GM18870 (cell line): ENCODE measurements around the gene GFRA1.

Source experiments
- ATAC-seq: cut with Tn5 transposase; IDR thresholded peaks from one replicate; pipeline ENCODE4 v1.9.1; 2021; ENCODE audit warnings: moderate library complexity; ENCODE audit not compliant: unreplicated experiment

Gene GFRA1

DNA sequence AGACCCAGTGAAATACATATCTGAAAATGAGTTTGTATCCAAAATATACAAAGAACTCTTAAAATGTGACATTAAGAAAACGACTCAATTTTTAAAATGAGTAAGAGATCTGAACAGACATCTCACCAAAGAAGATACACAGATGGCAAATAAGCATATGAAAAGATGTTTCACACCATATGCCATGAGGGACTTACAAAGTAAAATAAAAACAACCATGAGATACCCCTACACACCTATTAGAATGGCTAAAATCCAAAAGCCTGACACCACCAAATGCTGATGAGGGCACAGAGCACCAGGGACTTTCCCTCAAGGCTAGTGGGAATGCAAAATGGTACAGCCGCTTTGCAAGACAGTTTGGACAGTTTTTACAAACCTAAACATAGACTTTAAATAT is 27.9 kb downstream of the GFRA1 start:
- ATAC-seq, result no peak

DNA sequence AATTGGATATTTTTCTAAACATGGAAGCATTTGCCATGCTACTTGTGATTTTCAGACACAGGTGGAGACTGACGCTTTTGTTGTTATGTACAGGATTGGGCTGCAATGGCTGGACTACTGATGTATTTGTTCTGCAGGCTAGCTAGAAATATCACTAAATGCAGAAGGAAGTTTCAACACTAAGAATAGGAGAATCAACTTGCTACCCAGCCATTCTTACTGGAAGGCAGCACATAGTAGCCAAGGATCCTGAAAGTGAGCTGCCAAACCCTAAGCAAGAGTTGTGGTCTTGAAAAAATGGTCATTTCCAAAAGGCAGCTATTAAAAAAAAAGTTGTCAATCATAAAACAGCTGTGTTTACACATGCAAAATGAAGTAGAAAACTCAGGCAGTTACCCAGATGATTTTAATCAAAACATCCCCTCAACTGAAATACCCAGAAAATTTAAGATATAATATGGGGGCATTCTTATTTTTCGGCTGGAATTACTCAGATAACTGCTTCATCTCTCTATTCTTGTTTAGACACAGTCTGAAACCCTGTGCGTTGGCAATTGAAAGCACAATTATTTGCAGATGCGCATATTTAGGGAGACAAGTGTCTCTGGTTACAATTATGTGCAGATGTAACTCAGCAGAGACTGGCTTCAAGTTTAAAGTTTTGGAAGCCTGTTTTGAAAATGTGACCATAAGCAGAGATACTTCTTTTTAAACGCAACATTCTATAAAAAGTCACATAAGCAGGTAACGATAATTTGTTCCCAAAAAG is 31.2 kb downstream of the GFRA1 start:
- no peak for ATAC-seq

DNA sequence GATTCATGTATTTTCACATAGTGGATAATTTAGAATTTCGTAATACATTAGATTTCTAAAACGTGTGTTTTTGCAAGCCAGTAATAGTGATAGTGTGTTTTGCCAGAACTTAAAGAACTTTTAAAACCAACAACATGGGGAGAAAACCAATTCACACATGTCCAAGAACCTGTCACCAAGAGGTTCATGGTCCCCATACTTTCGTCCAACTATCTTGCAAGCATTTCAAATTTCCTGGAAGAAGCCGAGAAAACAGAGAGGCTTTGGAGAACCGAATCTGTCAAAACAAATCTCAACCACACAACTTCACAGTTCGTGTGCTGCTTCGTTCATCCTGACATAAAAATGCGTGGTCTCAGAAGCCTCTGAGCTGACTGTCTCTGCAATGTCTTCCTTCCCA is 31.9 kb downstream of the GFRA1 start:
- no peak for ATAC-seq

DNA sequence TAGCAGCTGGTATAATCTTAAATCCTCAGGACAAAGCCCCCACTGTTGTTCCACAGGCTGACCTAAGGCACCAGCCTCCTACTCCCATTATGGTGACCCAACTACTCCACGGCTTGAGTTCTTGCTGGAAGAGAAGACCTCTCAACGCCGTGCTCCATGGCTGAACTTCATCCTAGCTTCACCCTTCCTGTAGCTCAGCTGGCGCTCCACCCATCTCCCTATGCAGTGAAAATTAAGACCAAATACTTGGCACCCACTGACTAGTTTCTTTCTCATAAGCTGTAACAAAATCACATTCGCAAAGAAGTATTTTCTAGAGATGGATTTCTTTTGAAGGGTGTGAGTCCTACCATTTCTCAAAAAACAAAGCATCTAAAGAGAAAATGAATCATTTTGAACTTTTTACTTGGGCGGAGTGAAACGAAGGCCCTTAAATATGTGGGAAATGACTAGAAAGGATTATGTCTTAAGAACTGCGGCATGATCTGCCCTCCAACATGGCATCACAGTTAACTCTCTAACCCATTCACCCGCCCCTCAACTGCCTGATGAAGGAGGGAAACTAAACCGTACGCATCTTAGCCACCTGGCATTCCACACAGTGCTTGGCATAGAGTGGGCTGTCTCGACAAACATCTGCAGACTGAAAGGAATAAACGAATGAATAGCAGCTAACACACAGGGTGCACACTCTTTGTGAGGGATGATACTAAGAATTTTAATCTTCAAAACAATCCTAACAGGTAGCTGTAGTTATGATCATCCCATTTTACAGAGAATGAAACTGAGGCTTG is 32.7 kb downstream of the GFRA1 start:
- ATAC-seq, result no peak

DNA sequence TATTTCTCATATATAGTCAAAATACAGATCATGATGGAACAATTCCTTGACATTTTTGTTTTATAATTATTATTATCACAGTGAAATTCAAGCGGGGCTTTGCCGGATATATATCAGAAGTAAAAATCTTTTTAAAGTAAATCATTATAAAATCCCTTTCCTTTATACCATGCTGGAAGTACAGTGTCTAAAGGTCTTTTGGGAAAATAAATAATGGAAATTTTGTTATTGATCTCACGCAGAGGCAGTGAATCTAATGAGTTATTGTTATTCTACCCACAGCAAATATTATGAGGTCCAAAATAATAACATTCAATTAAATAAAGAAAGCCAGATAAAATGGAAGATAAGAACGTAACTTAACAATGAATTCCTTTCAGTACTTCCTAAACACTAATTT is 33.8 kb downstream of the GFRA1 start:
- no peak for ATAC-seq

DNA sequence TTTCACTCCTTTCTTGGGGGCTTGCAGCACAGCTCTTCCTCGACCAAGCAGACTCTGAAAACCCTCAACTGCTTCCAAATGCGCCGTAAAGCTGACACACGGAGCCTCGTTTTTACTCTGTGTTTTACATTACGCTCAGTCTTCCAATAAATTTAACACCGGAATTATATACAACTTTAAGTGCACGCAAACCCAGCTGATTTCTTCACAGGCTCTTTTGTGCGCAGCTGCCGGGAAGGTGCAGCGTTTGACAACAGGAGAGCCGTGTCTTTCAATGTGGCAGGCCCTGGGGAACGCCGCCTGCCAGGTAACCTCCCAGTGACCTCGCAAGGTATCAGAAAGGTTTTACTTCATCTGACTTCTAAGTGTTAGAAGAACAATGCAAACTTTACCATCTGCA is 35.0 kb downstream of the GFRA1 start:
- ATAC-seq, result no peak

DNA sequence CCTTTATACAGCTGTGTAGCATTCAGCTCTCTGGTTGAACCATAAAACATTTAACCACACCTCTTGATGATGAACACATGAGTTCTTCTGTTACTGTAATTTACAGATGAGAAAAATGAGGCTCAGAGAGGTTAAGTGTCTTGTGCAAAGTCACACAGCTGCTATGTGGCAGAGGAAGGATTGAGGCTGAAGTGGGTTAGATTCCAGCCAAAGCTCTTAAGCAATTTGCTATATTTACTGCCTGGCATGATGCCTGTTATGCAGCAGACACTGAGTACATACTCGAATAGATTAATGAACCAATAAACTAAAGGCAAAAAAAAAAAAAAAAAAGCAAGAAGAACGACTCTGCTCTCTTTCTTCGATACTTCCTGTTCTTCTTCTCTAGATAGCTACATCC is 35.7 kb downstream of the GFRA1 start:
- ATAC-seq, result no peak

DNA sequence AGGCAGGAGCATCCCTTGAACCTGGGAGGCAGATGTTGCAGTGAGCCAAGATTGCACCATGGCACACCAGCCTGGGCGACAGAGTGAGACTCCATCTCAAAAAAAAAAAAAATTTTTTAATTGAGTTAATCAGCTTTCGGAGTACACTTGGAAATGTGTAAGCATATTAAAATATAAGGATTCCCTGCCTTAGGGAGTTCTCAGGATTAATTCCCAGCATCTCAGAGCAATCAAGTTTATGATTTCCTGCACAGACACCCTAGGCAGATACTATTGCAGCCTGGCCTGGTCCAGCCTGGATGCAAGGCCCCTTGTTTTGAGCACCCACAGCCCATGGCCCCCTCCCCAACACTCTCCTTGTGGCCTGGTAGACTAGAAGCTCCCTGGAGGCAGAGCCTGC is 39.8 kb downstream of the GFRA1 start:
- ATAC-seq, result no peak

DNA sequence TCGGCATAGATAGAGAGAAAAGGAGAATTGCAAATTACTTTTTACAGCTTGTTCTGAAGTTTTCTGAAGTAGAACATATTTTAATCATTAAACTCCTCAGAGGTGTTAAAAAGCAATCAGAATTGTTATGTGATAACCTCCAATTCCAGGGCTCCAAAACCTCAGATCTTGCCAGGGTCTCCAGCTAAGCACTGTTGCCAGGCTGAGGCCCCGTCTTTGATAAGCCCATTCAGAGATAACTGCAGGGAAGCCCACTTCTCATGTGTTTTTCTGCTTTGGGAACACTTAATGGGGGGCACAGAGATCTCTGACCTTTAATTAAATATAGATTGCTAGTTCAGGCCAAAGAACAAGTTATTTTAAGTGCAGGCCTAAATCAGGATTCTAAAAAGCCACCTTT is 40.4 kb downstream of the GFRA1 start:
- ATAC-seq, result no peak

DNA sequence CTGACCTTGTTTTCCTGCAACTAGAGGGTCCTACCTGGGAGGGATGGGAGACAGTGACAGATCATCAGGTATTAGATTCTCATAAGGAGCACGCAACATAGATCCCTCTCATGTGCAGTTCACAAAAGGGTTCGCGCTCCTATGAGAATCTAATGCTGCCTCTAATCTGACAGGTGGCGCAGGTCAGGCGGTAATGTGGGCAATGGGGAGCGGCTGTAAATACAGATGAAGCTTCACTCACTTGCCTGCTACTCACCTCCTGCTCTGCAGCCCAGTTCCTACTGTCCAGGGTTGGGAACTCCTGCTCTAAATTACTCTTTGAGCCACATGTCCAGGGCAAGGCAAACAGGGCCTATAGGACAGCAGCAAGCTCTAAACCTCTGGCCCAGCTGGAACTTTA is 46.2 kb downstream of the GFRA1 start:
- no peak for ATAC-seq

DNA sequence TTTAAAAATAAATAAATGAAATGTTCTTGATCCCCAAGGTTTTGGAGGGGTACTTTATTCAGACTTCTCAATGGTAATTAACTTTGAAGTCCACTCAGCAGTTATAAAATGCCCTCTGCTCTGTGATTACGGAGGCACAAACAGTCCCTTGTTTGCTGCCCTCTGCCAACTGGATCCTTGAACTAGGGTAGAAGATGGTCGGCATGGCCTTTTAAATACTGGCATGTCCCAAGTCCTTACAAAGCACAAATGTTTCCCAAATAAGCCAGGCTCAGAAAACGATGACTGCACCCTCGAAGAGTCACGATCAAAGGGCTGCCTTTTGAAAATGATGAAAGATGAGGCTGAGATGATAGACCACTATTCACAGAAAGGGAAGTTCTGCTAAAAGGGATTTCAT is 47.0 kb downstream of the GFRA1 start:
- no peak for ATAC-seq

DNA sequence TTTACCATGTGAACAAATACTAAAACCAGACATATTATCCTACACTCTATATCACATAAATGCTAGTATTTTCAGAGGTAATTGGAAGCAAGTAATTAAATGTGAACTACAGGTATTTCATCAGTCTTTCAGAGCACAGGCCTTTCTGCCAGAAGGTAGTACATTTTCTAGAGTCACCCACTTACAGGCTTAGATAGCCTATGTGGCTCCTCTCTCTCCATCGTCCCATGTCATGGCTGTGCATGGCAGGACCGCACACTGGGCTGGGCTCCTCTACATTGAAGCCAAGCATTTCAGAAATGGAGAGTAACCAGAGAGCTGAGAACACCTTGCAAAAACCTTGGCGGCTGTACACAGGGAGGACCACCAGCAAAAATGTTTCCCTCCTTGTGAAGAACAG is 49.7 kb downstream of the GFRA1 start:
- no peak for ATAC-seq

DNA sequence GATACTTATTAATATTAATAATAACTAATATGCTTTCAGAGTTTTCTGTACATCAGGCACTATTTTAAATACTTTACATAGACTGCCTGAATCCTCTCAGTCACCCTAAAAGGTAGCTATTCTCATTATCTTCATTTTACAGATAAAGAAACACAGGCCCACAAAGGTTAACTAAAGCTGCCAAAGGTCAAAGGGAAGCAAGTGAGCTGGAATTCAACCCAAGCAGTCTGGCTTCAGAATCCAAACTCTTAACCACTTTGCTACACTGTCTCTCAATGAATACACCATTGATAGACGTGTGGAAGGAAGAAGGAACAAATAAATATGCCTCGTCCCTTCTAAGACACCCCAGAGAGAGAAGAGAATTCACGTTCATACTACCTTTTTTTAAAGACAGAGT is 52.0 kb downstream of the GFRA1 start:
- no peak for ATAC-seq

DNA sequence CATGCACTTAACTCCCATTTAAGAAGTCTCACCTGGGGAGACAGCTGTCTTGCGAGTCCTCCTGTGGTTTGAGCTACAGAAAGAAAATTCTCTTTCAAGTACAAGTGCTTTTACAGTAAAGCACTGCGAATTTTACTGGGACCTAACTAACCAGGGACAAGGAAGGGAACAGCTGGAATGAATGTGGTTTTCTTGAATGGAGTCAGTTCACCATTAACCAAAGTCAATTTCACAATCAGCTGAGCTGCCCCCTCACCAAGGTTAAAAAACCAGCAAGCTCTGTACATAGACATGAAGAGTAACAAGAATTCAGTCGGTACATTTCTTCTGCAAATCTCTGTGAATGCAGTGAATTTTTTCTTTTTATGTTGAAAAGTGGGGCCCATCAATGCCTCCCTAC is 56.3 kb downstream of the GFRA1 start:
- ATAC-seq, result no peak

DNA sequence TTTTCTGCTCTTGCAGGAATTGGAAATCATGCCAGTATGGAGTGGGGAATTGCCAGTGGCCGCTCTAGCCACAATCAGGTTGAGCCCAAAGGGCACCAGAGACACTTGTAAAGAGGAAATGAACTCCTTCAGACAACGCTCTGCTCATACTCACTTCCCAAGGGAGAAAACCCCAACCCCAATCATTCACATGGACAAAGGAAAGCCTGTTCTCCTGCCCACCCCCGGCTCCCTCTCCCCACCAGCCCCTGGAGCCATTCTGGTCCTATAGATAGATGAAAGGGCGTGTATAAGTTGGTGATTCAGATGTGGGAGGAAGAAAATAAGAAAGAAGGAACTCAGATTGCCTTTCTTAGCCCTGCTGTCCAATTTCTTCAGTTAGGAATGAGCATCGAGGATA is 57.4 kb downstream of the GFRA1 start:
- ATAC-seq, result no peak

DNA sequence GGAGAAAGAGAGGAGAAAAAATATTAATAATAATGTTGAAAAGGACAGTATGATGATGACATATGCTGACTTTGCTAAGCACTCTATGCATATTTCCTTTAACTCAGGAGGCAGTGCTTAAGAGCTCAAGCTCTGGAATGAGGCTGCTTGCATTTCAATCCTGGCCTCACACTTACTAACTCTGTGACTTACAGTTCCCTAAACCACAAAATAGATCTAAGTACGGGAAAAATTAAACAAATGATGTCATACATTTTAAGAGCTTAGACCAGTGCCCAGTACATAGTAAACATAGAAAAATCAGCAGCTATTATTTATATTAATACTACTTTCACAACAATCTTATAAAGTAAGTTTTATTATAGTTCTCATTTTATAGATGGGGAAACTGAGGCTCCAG is 61.3 kb downstream of the GFRA1 start:
- ATAC-seq, result no peak

DNA sequence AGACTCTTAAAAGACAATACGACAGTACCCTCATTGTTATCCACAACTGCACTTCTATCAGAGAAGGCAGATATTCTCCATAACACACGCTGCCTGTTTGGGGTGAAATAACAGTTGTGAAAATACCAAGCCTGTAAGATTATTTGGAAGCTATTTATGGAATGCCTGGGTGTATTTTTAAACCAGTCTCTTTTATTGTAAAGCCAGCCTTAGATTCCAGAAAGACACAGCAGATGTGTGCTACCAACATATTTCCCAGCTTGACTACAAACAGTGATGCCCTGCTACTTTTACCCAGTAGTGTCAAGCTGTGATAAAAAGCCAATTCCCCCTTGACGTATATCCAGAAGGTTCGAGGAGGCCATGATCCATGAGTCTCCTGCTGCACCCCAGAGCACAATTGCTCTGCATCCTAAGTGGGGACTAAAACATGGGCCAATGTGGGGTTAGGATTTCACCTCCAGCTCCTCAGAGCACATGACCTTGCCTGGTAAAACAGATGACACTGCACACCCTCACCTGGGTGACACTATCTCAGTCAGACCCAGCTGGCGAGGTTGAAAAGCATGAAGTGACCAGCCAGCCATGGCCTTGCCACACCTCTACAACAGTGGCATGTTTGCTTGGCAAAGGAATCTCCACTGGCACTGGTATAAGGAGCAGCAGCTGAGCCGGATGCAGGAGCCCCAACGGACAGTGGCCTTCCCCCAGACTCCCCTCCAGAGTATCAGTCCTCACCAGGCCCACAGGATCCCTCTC is 62.2 kb downstream of the GFRA1 start:
- ATAC-seq, result no peak

DNA sequence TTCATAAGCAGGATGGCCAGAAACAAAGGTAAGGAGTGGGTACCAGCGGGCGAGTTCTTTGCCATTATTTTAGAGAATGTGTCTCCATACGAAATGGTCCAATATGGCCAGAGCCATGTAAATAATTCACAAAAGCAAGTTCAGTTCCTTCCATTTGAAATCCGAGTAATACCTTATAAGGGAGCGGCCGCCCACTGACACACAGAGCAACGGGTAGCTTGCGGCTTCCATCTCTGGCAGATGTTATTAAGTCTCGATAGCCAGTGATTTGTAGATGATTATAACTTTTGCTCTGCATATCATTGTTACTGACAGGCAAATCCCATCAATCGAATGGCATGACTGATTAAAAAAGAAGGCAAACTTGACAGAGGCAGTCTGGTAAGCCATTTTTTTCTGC is 63.2 kb downstream of the GFRA1 start:
- ATAC-seq, result no peak

DNA sequence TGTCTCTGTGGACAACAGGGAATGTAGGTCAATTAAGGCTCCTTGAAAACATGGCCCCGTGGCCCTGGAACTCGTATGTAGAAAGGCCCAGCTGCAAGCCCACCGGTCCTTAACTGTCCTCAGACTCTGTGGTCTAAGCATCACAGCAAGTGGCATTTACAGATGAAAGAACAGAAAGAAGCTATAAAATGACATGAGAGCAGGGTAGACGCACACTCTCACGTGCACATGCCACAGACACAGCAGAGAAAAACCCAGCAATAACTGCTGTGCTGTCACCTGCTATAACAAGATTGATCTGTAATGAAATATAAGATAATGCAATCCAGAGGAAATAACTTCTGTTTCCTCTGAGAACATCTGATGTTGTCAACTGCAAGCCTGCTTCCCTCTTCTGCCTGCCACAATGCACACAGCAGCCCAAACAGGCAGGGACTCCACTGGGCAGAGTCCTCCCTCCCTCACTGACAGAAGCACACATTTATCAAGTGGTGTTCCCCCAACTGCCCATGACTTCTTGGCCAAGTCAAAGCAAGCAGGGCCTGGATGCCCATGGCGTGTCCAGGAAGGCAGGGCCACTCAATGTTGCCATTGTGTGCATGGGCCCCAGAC is 63.9 kb downstream of the GFRA1 start:
- ATAC-seq, result no peak

DNA sequence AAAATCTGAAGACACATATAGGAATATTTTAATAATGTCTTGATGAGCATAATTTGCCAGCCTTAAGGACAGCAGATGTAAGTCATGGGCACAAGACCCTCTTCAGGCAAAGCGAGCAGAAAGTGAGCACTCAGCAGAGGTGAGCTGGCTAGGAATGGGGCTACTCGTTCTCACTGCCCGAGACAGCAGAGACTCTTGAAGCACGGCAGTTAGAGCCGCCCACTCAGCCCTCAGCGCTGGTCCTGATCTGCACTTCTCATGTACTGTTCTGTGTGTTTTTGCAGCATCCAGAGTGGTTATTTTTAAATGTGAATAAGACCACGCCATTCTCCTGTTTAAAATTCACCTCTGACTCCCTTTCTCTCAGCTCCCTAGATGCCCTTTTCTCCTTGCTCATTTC is 65.3 kb downstream of the GFRA1 start:
- ATAC-seq, result no peak

DNA sequence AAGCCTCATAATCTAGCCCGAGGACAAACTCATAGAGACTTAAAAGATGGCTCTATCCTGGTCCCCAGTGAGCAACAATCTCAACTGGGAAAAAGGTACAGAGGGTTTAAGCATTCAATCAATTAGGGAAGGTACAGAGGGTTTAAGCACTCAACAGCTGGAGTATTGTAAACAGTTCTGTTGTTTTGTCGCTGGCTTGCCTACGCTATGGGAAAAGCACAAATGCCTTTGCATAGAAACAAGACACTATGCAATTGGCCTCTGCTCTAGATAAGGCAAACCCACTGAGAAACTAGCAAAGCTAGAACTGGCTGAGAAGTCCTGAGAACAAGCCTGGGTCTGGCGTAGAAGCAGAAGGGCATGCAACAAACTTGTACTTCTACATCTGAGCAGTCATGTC is 69.3 kb downstream of the GFRA1 start:
- no peak for ATAC-seq
